Stimulated activated CD4-positive, alpha-beta T cell treated with anti-CD3 and anti-CD28 coated beads, Interleukin-15, amount 100 ng/mL, for 1 hour (primary cell): ENCODE results near the gene SLC11A1.

ENCODE experiments used
- DNase-seq, 2 donors: peaks; one replicate each; pipeline ENCODE4 v3.0.0-alpha.2; 2020; ENCODE audit warnings: low read depth in 1 of 2, low spot score in 1 of 2

SLC11A1 gene

DNA sequence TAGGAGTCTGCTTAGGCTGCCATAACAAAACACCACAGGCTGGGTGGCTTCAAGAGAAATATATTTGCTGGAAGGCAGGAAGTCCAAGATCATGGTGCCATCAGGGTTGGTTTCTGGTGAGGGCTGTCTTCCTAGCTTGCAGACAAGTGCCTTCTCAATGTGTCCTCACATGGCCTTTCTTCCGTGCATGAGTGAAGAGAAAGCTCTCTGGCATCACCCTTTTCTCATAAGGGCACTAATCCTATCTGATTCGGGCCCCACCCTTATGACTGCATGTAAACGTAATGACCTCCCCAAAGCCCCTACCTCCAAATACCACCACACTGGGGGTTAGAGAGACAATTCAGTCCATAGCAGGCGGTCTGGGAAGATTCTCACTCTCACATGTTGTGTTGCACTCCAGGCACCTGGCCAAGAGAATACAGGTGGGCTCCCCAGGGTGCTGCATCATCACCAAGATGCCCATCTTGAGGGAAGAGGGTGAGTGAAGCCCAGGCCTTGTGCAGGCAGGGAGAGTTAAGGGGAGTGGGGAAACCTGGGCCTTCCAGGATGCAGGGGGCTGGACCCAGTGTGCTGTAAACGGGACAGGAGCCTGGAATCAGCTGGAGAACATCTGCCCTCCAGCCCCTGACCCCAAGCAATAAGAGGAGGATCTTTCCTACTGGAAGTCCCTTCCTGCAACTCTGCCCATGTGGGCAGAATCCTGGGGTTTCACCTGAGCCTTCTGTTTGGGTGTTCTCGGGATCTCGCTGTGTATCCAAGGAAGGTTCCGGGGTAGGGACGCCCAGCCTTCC, 15.3 kb upstream of the SLC11A1 start:
- no peak for DNase-seq

- DNase-seq, result peak; percentile 52 to 59
Observed at GRCh38 chr2:218367415-218368149, 14.5 kb upstream of the SLC11A1 start.

- no peak for DNase-seq
Observed at GRCh38 chr2:218368150-218368528, 13.9 kb upstream of the SLC11A1 start.

DNA sequence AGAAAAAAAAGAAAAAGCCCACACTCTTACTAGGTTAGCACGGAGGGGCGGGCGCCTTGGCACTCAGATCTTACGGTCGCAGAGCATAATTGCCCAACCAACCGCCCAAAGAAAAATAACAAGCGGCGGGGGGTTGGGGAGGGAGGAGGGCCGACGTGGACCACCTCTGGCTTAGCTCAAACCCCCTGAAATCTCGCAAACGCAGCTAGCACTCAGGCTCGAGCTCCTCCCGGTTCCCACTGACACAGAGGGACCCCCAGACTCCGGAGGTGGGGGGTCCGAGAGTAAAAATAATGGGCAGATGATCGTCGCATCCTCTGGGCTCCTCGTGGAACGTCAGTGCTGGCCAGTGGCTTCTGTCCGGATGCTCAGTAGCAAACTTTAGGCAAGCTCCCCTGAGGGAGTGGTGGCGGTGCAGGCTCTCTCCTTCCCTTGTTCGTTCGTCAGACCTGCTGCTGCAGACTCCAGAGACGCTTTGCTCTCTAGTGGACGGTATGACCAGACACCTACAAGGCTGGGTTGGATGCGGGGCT, 13.4 kb upstream of the SLC11A1 start:
- no peak for DNase-seq

- no peak for DNase-seq
Observed at GRCh38 chr2:218369330-218369729, 12.7 kb upstream of the SLC11A1 start.

DNA sequence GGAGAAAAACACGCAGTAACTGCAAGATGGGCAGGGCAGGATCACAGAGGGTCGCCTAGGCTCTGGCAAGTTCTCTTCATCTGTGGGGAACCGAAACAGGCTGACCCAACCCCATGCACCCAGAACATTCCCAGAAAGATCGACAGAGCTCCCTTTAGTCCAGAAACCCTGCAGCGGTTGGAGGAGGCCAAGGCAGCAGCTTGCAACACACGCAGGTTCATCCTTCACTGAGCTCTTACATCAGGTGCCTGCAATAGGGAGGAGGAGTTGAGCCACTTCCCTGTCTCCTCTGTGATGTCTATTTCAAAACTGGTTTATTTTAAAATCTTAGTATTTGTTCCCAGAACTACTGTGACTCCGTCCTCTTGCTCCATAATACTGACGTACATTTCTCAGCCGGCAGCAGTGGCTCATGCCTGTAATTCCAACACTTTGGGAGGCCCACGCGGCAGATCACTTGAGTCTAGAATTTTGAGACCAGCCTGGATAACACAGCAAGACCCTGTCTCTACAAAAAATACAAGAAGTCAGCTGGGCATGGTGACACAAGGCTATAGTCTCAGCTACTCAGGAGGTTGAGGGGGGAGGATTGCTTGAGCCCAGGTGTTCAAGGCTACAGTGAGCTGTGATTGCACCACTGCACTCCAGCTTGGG, 11.5 kb upstream of the SLC11A1 start:
- DNase-seq, result no peak

- DNase-seq, result no peak
Observed at GRCh38 chr2:218371983-218372350, 10.1 kb upstream of the SLC11A1 start.

GRCh38 chr2:218374795-218375194, 7.3 kb upstream of the SLC11A1 start:
- DNase-seq, result no peak

GRCh38 chr2:218375212-218375611, 6.9 kb upstream of the SLC11A1 start:
- DNase-seq, result no peak

DNA sequence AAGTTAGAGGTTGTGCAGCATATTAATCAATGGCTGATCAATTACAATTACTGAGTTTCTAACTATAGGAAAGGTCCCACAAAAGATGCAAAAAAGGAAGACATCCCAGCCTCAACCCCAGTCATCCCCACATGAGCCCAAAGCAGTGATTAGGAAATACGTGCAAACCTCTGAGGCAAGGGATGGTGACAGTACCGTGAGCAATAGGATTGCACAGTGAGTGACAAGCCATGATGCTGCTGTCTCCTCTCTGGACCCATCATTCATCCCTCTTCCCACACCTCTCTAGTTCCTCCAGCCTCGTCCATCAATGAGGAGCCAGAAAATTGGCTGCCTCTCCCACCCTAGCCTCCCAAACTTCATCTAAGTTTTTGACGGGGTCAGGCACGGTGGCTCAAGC, 4.0 kb upstream of the SLC11A1 start:
- no peak for DNase-seq

- no peak for DNase-seq
Observed at GRCh38 chr2:218382785-218383184, 712 bp downstream of the SLC11A1 start.

GRCh38 chr2:218383892-218384519, 1.9 kb downstream of the SLC11A1 start:
- no peak for DNase-seq

- DNase-seq, result no peak
Observed at GRCh38 chr2:218384975-218385374, 2.9 kb downstream of the SLC11A1 start.

DNA sequence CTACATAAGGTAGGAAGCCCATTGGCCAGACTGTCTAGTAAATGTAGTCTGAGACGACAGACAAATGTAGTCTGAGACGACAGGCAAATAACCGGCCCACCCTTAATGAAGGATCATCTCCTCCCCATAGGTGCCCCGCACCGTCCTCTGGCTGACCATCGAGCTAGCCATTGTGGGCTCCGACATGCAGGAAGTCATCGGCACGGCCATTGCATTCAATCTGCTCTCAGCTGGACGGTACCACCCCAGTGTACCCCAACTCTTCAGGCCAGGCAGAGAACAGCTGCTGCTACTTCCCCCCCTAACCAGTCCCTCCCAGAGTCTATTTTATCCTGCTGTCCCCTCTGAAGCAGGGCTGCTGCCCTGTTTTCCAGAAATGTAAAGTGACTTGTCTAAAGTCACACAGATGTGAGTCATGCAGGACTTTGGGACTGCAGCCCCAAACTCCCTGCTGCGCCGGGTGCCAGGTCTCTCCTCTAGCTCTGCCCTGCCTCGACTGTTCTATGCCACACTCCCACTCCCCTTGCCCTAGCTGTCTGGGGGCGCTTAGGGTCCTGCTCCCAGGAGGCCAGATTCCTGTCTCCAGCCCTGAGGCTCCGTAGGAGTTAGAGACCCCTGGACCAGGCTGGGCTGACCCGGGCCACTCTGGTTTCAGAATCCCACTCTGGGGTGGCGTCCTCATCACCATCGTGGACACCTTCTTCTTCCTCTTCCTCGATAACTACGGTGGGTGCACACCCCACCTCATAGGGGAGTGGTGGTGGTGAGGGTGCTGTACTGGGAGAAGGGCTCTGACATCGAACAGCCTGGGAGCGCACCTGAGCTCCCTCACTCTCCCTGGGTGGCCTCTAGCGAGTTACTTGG, 4.7 kb downstream of the SLC11A1 start:
- DNase-seq, result no peak

DNA sequence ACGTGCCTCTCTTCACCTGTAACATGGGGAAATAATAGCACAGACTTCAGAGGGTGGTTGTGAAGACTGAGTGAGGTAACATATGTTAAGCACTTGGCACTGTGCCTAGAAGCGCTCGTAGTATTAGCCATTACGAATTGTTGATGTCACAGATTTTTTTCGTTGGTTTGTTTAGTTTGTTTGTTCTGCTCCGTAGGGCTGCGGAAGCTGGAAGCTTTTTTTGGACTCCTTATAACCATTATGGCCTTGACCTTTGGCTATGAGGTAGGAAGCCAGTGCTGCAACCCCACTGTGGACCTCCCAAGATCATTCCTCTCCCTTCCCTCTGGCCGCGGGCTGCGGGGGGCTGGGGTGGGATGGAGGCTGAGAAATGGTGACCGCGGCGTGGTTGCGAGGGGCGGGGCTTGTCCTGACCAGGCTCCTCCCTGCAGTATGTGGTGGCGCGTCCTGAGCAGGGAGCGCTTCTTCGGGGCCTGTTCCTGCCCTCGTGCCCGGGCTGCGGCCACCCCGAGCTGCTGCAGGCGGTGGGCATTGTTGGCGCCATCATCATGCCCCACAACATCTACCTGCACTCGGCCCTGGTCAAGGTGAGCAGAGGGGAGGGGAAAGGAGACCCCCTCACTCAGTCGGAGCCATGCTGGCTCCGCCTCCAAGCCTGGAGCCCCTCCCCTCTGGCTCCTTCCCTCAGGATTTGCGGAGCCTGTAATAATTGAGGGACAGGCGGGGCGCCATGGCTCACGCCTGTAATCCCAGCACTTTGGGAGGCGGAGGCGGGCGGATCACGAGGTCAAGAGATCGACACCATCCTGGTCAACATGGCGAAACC, 5.5 kb downstream of the SLC11A1 start:
- no peak for DNase-seq

- no peak for DNase-seq
Observed at GRCh38 chr2:218389333-218390150, 7.5 kb downstream of the SLC11A1 start.

- DNase-seq, result no peak
Observed at GRCh38 chr2:218391202-218391601, 9.1 kb downstream of the SLC11A1 start.

- no peak for DNase-seq
Observed at GRCh38 chr2:218392459-218392858, 10.4 kb downstream of the SLC11A1 start.
